ENCODE data around the gene FCRLA.

FCRLA gene

GRCh38 chr1:161730050-161730564 lies 23.1 kb downstream of the FCRLA start:
- in situ Hi-C loops (cut with HindIII; ENCODE audit: low sequenced_read_pairs): loop anchor here (25.0 kb wide), 1 partner anchor 93 kb away; the partner anchor contains the start of gene FCGR3B

- in situ Hi-C loops (cut with HindIII; ENCODE audit: low sequenced_read_pairs): loop anchor here (25.0 kb wide), 1 partner anchor 94 kb away; the partner anchor contains the start of gene FCGR3B
Observed at GRCh38 chr1:161731241-161731640, 24.2 kb downstream of the FCRLA start.

- in situ Hi-C loops (cut with HindIII; ENCODE audit: low sequenced_read_pairs): loop anchor here (25.0 kb wide), 1 partner anchor 95 kb away; the partner anchor contains the start of gene FCGR3B
Observed at GRCh38 chr1:161731981-161732718, 25.1 kb downstream of the FCRLA start.

- in situ Hi-C loops (cut with HindIII; ENCODE audit: low sequenced_read_pairs): loop anchor here (25.0 kb wide), 1 partner anchor 96 kb away; the partner anchor contains the start of gene FCGR3B
Observed at GRCh38 chr1:161733526-161733925, 26.5 kb downstream of the FCRLA start.

GRCh38 chr1:161735837-161736236 lies 28.8 kb downstream of the FCRLA start:
- in situ Hi-C loops (cut with HindIII; ENCODE audit: low sequenced_read_pairs): loop anchor here (25.0 kb wide), 1 partner anchor 99 kb away; the partner anchor contains the start of gene FCGR3B

GRCh38 chr1:161736335-161736969 lies 29.4 kb downstream of the FCRLA start:
- in situ Hi-C loops (cut with HindIII; ENCODE audit: low sequenced_read_pairs): loop anchor here (25.0 kb wide), 1 partner anchor 99 kb away; the partner anchor contains the start of gene FCGR3B

- in situ Hi-C loops (cut with HindIII; ENCODE audit: low sequenced_read_pairs): loop anchor here (25.0 kb wide), 1 partner anchor 100 kb away; the partner anchor contains the start of gene FCGR3B
Observed at GRCh38 chr1:161737625-161738024, 30.6 kb downstream of the FCRLA start.

GRCh38 chr1:161738627-161739287 lies 31.7 kb downstream of the FCRLA start:
- in situ Hi-C loops (cut with HindIII; ENCODE audit: low sequenced_read_pairs): loop anchor here (25.0 kb wide), 1 partner anchor 101 kb away; the partner anchor contains the start of gene FCGR3B

- in situ Hi-C loops (cut with HindIII; ENCODE audit: low sequenced_read_pairs): loop anchor here (10.0 to 25.0 kb wide), 2 partner anchors 103 to 255 kb away; partner anchors contain the start of gene FCGR3B
Observed at GRCh38 chr1:161739865-161740566, 33.0 kb downstream of the FCRLA start.

GRCh38 chr1:161740921-161741320 lies 33.9 kb downstream of the FCRLA start:
- in situ Hi-C loops (cut with HindIII; ENCODE audit: low sequenced_read_pairs): loop anchor here (10.0 to 25.0 kb wide), 2 partner anchors 104 to 256 kb away; partner anchors contain the start of gene FCGR3B

GRCh38 chr1:161743231-161743630 lies 36.2 kb downstream of the FCRLA start:
- in situ Hi-C loops (cut with HindIII; ENCODE audit: low sequenced_read_pairs): loop anchor here (10.0 to 25.0 kb wide), 2 partner anchors 106 to 258 kb away; partner anchors contain the start of gene FCGR3B

GRCh38 chr1:161747801-161748200 lies 40.8 kb downstream of the FCRLA start:
- in situ Hi-C loops (cut with HindIII; ENCODE audit: low sequenced_read_pairs): loop anchor here (5.0 to 25.0 kb wide), 3 partner anchors 40 to 263 kb away; partner anchors contain the start of genes FCGR3B and FCRLA

- in situ Hi-C loops (cut with HindIII; ENCODE audit: low sequenced_read_pairs): loop anchor here (5.0 to 25.0 kb wide), 3 partner anchors 42 to 265 kb away; partner anchors contain the start of genes FCGR3B and FCRLA
Observed at GRCh38 chr1:161749509-161750407, 42.7 kb downstream of the FCRLA start, which contains the start of gene DUSP12. DUSP12 (plus strand) TSS chr1:161749786; CDS start chr1:161749802, 16 bp downstream.

- in situ Hi-C loops (cut with HindIII; ENCODE audit: low sequenced_read_pairs): no loop called here
Observed at GRCh38 chr1:161763522-161764098, 56.6 kb downstream of the FCRLA start.
